Liver (tissue), 9 donors: ENCODE results near the gene CEP135. TPM values are rescaled to one million over a fixed set of nuclear protein-coding genes. Genes with fewer than 3 reads are reported as not detected.
"Not testable (repeated sequence)": the region's sequence is repeated elsewhere in the genome, so short reads cannot be mapped to it uniquely, and the experiment has no call there.

ENCODE experiments used
- DNase-seq: peaks from one replicate; pipeline ENCODE4 v3.0.0-alpha.2; 2017; ENCODE audit warnings: low spot score
- H3K27ac ChIP-seq, 2 donors: one replicate each; pipeline ENCODE4 v1.7.0; 2013; ENCODE audit warnings: inconsistent platforms in 2 of 2, low read length in 2 of 2, control low read depth in 1 of 2, low read depth in 1 of 2, mild to moderate bottlenecking in 1 of 2
- H3K27me3 ChIP-seq, 4 donors: one replicate each; pipeline versions ENCODE4 v1.6.1 to v1.7.0; 2013; ENCODE audit warnings: low read length in 3 of 4, inconsistent platforms in 1 of 4, mild to moderate bottlenecking in 1 of 4, moderate library complexity in 1 of 4; ENCODE audit not compliant: control insufficient read depth in 4 of 4, insufficient read depth in 4 of 4
- H3K36me3 ChIP-seq, 4 donors: one replicate each; pipeline versions ENCODE4 v1.6.1 to v1.7.0; 2013; ENCODE audit warnings: low read length in 3 of 4, mild to moderate bottlenecking in 3 of 4, low read depth in 1 of 4, moderate library complexity in 1 of 4; ENCODE audit not compliant: control insufficient read depth in 4 of 4, insufficient read depth in 3 of 4
- H3K4me1 ChIP-seq, 4 donors: one replicate each; pipeline versions ENCODE4 v1.6.1 to v1.7.0; 2013; ENCODE audit warnings: low read length in 3 of 4, mild to moderate bottlenecking in 3 of 4, moderate library complexity in 1 of 4; ENCODE audit not compliant: control insufficient read depth in 4 of 4, insufficient read depth in 4 of 4
- H3K4me3 ChIP-seq, 3 donors: one replicate each; pipeline versions ENCODE4 v1.6.1 to v1.7.0; 2013; ENCODE audit warnings: low read length in 3 of 3, control low read depth in 1 of 3, low read depth in 1 of 3, mild to moderate bottlenecking in 1 of 3
- H3K9ac ChIP-seq, 2 donors: one replicate each; pipeline ENCODE4 v1.7.0; 2013; ENCODE audit warnings: low read length in 2 of 2, mild to moderate bottlenecking in 2 of 2, moderate library complexity in 2 of 2, control low read depth in 1 of 2, low read depth in 1 of 2
- H3K9me3 ChIP-seq, 4 donors: one replicate each; pipeline versions ENCODE4 v1.6.1 to v1.7.0; 2013; ENCODE audit warnings: low read length in 3 of 4; ENCODE audit not compliant: control insufficient read depth in 4 of 4
- ATF3 ChIP-seq: IDR thresholded peaks from 2 replicates; pipeline ENCODE4 v1.6.1; 2016; ENCODE audit warnings: antibody characterized with exemption
- CTCF ChIP-seq: fragments of 150-350 bp; IDR thresholded peaks from 2 replicates; pipeline ENCODE4 v1.5.1; 2017; ENCODE audit warnings: improper control_type of control experiment, low read depth, low read length; ENCODE audit not compliant: missing input control
- EGR1 ChIP-seq, 2 donors: IDR thresholded peaks; 2 replicates each; pipeline ENCODE4 v1.6.1; 2016 to 2018; ENCODE audit warnings: antibody characterized with exemption in 2 of 2, low read depth in 2 of 2
- FOXA1 ChIP-seq: IDR thresholded peaks from 2 replicates; pipeline ENCODE4 v1.6.1; 2016; ENCODE audit warnings: antibody characterized with exemption
- FOXA2 ChIP-seq: IDR thresholded peaks from 2 replicates; pipeline ENCODE4 v1.6.1; 2016; ENCODE audit warnings: antibody characterized with exemption
- GABPA ChIP-seq, 2 donors: IDR thresholded peaks in 1 of 2; conservative IDR thresholded peaks in 1 of 2; 2 replicates each; pipeline ENCODE4 v1.6.1; 2016; ENCODE audit warnings: antibody characterized with exemption in 2 of 2, mild to moderate bottlenecking in 1 of 2, moderate library complexity in 1 of 2
- HNF4A ChIP-seq, 2 donors: conservative IDR thresholded peaks; 2 replicates each; pipeline ENCODE4 v1.6.1; 2016; ENCODE audit warnings: antibody characterized with exemption in 2 of 2, mild to moderate bottlenecking in 2 of 2
- HNF4G ChIP-seq: IDR thresholded peaks from 2 replicates; pipeline ENCODE4 v1.6.1; 2016; ENCODE audit warnings: antibody characterized with exemption
- JUND ChIP-seq, 2 donors: IDR thresholded peaks; 2 replicates each; pipeline ENCODE4 v1.6.1; 2016; ENCODE audit warnings: antibody characterized with exemption in 2 of 2
- MAX ChIP-seq: IDR thresholded peaks from 2 replicates; pipeline ENCODE4 v1.6.1; 2016; ENCODE audit warnings: antibody characterized with exemption
- NR2F2 ChIP-seq: IDR thresholded peaks from 2 replicates; pipeline ENCODE4 v1.6.1; 2016; ENCODE audit warnings: antibody characterized with exemption
- RAD21 ChIP-seq, 2 donors: IDR thresholded peaks; 2 replicates each; pipeline ENCODE4 v1.6.1; 2016; ENCODE audit warnings: antibody characterized with exemption in 2 of 2, mild to moderate bottlenecking in 2 of 2
- REST ChIP-seq: IDR thresholded peaks from 2 replicates; pipeline ENCODE4 v1.6.1; 2016; ENCODE audit warnings: antibody characterized with exemption, mild to moderate bottlenecking
- RXRA ChIP-seq, 2 donors: IDR thresholded peaks; 2 replicates each; pipeline ENCODE4 v1.6.1; 2017 to 2018; ENCODE audit warnings: antibody characterized with exemption in 2 of 2, mild to moderate bottlenecking in 1 of 2
- SP1 ChIP-seq: IDR thresholded peaks from 2 replicates; pipeline ENCODE4 v1.6.1; 2018; ENCODE audit warnings: antibody characterized with exemption, mild to moderate bottlenecking
- TAF1 ChIP-seq: conservative IDR thresholded peaks from 2 replicates; pipeline ENCODE4 v1.6.1; 2016; ENCODE audit warnings: antibody characterized with exemption, mild to moderate bottlenecking
- YY1 ChIP-seq: IDR thresholded peaks from 2 replicates; pipeline ENCODE4 v1.6.1; 2016; ENCODE audit warnings: antibody characterized with exemption, mild to moderate bottlenecking
- ZBTB33 ChIP-seq: IDR thresholded peaks from 2 replicates; pipeline ENCODE4 v1.6.1; 2016; ENCODE audit warnings: antibody characterized with exemption
- WGBS: extraction: QIAGEN DNeasy Blood & Tissue Kit; methylation state at CpG from one replicate; pipeline ENCODE4 v1.1.7; 2013; 5-methylcytosine and 5-hydroxymethylcytosine counted together
- polyA plus RNA-seq, 2 donors: library from polyadenylated mRNA; stranded (reverse) in 1 of 2; unstranded in 1 of 2; fragments of 200-250 nt in 1 of 2; fragments of >200 nt in 1 of 2; fragmentation: Nextera tagmentation in 1 of 2; extraction: Ambion mirVana in 1 of 2; gene quantifications; one replicate each; pipeline versions ENCODE4 v1.2.1 to v1.2.3, GENCODE V29; 2013 to 2015
- total RNA-seq, 2 donors: library from RNA; depleted of rRNA; stranded (reverse); fragments of >200 nt; gene quantifications; one replicate each; pipeline ENCODE4 v1.2.3, GENCODE V29; 2014
- donor health status: healthy.
- donor health status: healthy.
- donor health status: healthy.
- donor health status: healthy.
- donor health status: healthy.

CEP135 gene
- total and polyA plus RNA-seq, 4 donors = 0.47 to 9.8 (median 1.9) TPM

- DNase-seq = no peak
- Histone ChIP-seq H3K4me1 (no peaks in the 10 kb centered on the region), H3K9ac (no peak overlapping the region), H3K27ac (no peak overlapping the region), H3K27me3 (peaks cover 0 to 3% (median 0%) of the 10 kb centered on the region in 4 donors), H3K9me3 (no peaks in the 10 kb centered on the region), H3K36me3 (no peaks in the 10 kb centered on the region), H3K4me3 (no peak overlapping the region)
- TF ChIP-seq NR2F2 = no peak
- no peak for TF ChIP-seq YY1
- no peak for TF ChIP-seq FOXA1
- no peak for TF ChIP-seq ATF3
- TF ChIP-seq EGR1 (IDR thresholded peaks at IDR 0.05; ENCODE audit: low read depth in 2 of 2) = no peak
- TF ChIP-seq REST = no peak
- TF ChIP-seq RXRA (IDR thresholded peaks at IDR 0.05) = no peak
- no peak for TF ChIP-seq MAX
- TF ChIP-seq HNF4G = no peak
- TF ChIP-seq CTCF = no peak
- no peak for TF ChIP-seq HNF4A (conservative IDR thresholded peaks at IDR 0.05)
- no peak for TF ChIP-seq TAF1
- TF ChIP-seq FOXA2 = no peak
- no peak for TF ChIP-seq SP1
- no peak for TF ChIP-seq GABPA (IDR thresholded peaks at IDR 0.05 in 1 of 2, conservative IDR thresholded peaks at IDR 0.05 in 1 of 2)
- TF ChIP-seq RAD21 (IDR thresholded peaks at IDR 0.05) = no peak
- no peak for TF ChIP-seq ZBTB33
- no peak for TF ChIP-seq JUND (IDR thresholded peaks at IDR 0.05)
- WGBS = 88% methylated on average over 6 of the region's 6 CpGs
Measured at GRCh38 chr4:56067826-56068225, 119.1 kb downstream of the CEP135 start.

GRCh38 chr4:56072730-56073129 is 124.0 kb downstream of the CEP135 start:
- not testable (repeated sequence) for H3K4me3 ChIP-seq, H3K27me3 ChIP-seq, H3K4me1 ChIP-seq, H3K36me3 ChIP-seq, H3K9ac ChIP-seq, H3K9me3 ChIP-seq, DNase-seq, H3K27ac ChIP-seq
- WGBS = 85% methylated on average over 3 of the region's 3 CpGs
